Lower leg skin (tissue), 4 donors: Measurements from ENCODE around the gene GAB1. TPM values are rescaled to one million over a fixed set of nuclear protein-coding genes. Genes with fewer than 3 reads are reported as not detected.

Source experiments
- DNase-seq, 2 donors: peaks; one replicate each; pipeline ENCODE4 v3.0.0-alpha.2; 2019; ENCODE audit warnings: low spot score in 2 of 2
- H3K4me3 ChIP-seq: fragments of 200-600 bp; sonication (generic); 2 replicates; pipeline ENCODE4 v1.5.1; 2017; ENCODE audit warnings: mild to moderate bottlenecking, low read depth; ENCODE audit not compliant: poor library complexity, severe bottlenecking
- CTCF ChIP-seq, 3 donors: fragments of 450-650 bp; IDR thresholded peaks; one replicate each; pipeline ENCODE4 v1.5.1; 2016; ENCODE audit warnings: antibody characterized with exemption in 3 of 3, mild to moderate bottlenecking in 3 of 3, moderate library complexity in 2 of 3
- POLR2A ChIP-seq, 2 donors: fragments of 450-650 bp; IDR thresholded peaks; one replicate each; pipeline ENCODE4 v1.6.1; 2016 to 2017; ENCODE audit warnings: antibody characterized with exemption in 2 of 2, mild to moderate bottlenecking in 1 of 2, moderate library complexity in 1 of 2
- WGBS, 2 donors: methylation state at CpG; one replicate each; pipeline ENCODE4 v1.1.5; 2018; 5-methylcytosine and 5-hydroxymethylcytosine counted together
- intact Hi-C: fragments of 100-400 bp; cut with DNase I; formaldehyde crosslinking; loops from one replicate; pipeline ENCODE4 v1.15.0; 2023; ENCODE audit warnings: low total_unique reads
- microRNA-seq, 2 donors: library from miRNA; unstranded; fragments of <30 nt; microRNA quantifications; one replicate each; pipeline ENCODE4, GENCODE V29; 2016; ENCODE audit warnings: borderline replicate concordance in 2 of 2, borderline number of aligned reads in 1 of 2
- total RNA-seq, 4 donors: library from RNA; depleted of rRNA; stranded (reverse); fragments of >200 nt; gene quantifications; one replicate each; pipeline ENCODE4 v1.1.0, GENCODE V29; 2016

GAB1 gene
- total RNA-seq, 4 donors from 2014 or later = 25.7 to 42.9 (median 37.3) TPM

- 86 to 87% methylated on average over 2 of the region's 2 CpGs for WGBS, 2 donors
- DNase-seq = no peak
- no peak overlapping the region for H3K4me3 ChIP-seq
- intact Hi-C loops = no loop called here
- TF ChIP-seq CTCF (IDR thresholded peaks at IDR 0.05) (no peak), POLR2A (IDR thresholded peaks at IDR 0.05) (no peak)
Observed at GRCh38 chr4:143517764-143518163, 181.1 kb downstream of the GAB1 start.

Small RNA genes lying within 50 kb of the gene (microRNA-seq; reads per million reads assigned to microRNA genes)
- 0 reads per million in 2 donors for gene MIR3139

Other genes with a start within 250 kb of the GAB1 start
- gene USP38, start 152.0 kb upstream of the GAB1 start, total RNA-seq = 10 to 100 TPM; 27.8 to 31.6 (median 30.6) TPM
- 10 to 100 TPM; 13.5 to 55.1 (median 18.7) TPM for gene SMARCA5, start 176.8 kb downstream of the GAB1 start, total RNA-seq